T-helper 2 cell (primary cell): ENCODE data around the gene HDAC9.
"Not testable (repeated sequence)": the region's sequence is repeated elsewhere in the genome, so short reads cannot be mapped to it uniquely, and the experiment has no call there.

Experiments used
- DNase-seq, 5 experiments: peaks; one replicate each; pipeline versions ENCODE4 v3.0.0 to v3.0.0-alpha.2; 2012 to 2022

Gene HDAC9

DNA sequence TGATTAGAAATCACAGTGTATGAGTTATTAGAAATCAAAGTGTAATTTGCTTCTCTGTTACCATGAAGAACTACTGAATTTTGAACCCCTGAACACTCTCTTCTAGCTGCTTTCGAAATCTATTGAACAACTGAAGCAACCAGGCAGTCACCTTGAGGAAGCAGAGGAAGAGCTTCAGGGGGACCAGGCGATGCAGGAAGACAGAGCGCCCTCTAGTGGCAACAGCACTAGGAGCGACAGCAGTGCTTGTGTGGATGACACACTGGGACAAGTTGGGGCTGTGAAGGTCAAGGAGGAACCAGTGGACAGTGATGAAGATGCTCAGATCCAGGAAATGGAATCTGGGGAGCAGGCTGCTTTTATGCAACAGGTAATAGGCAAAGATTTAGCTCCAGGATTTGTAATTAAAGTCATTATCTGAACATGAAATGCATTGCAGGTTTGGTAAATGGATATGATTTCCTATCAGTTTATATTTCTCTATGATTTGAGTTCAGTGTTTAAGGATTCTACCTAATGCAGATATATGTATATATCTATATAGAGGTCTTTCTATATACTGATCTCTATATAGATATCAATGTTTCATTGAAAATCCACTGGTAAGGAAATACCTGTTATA lies 170.7 kb downstream of the HDAC9 start:
- peak; percentile 16 to 65 (median 18) for DNase-seq

DNA sequence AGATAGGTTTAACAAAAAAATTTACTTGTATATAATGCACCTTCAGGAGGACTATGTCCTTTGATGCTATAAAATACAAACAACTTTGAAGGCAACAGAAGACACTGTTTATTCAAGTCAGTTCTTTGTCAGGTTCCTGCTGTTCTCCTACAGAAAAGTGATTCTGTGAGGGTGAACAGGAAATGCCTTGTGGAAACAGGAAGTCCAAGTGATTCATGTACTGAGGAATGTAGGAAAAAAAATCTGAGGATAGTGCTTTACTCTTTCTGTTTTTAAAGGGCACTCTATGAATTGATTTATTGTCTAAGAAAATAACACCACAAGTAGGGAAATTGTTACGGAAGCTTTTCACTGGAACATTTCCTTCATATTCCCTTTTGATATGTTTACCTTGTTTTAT lies 171.9 kb downstream of the HDAC9 start:
- DNase-seq: no peak

DNA sequence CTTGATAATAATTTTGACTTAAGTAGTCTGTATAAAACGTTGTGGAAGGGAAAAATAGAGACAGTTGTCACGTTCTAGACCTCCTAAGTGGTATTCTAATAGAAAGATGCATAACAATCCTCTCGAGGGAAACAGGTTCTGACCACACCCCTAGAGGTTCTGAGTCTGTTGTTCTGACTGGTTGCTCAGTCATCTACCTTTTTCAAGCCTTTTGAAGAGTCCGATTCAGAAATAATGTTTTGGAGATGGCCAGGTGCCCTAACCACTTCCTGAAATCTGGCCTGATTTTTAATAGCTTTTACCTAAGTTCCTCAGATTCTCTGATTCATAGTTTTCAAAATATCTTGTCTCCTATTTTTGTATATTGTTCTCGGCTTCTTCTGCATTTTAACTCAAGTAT lies 175.6 kb downstream of the HDAC9 start:
- DNase-seq: no peak

DNA sequence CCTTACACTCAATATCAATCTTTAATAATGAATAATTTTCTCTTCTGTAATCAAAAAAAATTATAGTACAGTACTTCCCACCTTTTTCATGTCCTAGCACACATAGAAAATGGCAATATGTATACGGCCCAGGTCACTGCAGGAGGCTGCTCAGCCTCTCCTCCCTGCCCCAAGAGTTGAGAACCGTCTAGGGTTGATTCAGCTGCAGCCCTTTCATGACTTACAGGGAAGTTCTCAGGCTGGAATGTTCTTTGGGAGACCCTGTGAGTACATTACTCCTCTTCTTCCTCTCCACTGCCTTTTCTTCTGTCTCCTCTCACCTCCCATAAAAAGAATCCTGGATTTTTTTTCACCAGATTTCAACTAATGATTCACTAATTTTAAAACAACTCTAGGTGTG lies 180.0 kb downstream of the HDAC9 start:
- DNase-seq: no peak

DNA sequence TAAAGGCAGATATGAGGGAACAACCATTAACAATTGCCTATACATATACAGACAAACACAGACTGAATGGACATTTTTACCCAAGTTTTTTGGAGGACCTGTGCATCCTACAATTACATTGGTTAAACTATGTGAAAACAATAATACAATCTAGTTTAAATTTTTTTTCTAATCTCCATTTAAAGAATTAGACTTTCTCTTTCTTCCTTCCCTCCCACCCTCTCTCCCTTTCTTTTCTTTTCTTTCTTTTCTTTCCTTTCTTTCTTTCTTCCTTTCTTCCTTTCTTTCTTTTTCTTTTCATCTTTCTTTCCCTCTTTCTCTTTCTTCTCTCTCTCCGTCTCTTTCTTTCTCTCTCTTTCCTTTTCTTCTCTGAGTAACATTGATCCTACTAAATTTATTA lies 183.7 kb downstream of the HDAC9 start:
- no peak for DNase-seq

DNA sequence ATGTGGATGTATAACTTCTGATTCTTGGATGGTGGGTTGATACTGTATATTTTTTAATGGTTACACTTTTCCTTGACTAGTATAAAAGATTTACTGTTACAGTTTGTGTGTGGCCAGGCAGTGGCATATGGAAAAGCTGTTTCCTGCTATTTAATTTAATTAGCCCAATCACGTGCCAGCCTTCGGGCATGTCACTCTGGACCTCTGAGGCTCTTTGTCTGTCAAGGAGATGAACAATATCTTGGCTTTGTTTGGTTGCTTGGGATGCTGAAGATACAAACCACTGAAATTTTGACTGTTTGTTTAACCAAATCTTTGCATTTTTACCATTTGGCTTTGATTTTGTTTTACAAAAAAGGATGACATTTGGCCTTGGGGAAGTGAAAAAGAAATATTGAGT lies 185.0 kb downstream of the HDAC9 start:
- no peak for DNase-seq

DNA sequence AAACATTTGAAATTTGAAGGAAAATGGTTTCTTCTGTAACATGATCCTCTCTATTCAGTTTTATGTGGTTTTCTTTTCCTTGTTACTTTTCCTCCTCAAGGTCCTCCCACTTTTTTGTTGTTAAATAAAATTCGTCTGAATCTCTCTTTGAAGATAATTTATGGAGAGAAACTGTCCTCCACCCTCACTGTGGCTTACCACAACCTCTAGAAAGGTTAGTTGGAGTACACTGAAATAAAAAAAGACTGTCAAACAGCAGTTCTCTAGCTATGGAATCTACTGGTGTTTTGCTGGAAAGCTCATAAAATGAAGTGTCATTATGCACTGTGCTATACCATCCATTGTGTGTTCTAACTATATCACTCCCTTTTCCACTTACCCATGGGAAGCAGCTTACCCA lies 189.4 kb downstream of the HDAC9 start:
- no peak for DNase-seq

DNA sequence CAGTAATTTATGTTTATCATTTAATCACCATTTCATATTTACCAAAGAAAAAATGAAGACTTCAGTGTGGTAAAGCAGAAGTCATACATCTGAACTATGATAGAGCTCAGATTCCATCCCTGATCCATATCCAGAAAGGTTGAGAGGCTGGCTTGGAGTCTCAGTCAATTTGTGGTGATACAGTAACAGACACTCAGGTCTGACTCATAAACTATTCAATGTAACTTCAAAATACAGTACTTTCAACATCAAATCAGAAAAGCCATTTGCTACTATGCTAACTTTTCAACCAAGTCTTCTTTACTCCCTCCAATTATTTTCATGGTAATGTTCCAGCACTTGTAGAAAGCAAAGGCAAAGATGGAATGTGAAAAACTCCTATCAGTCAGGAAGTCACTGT lies 190.4 kb downstream of the HDAC9 start:
- no peak for DNase-seq

DNA sequence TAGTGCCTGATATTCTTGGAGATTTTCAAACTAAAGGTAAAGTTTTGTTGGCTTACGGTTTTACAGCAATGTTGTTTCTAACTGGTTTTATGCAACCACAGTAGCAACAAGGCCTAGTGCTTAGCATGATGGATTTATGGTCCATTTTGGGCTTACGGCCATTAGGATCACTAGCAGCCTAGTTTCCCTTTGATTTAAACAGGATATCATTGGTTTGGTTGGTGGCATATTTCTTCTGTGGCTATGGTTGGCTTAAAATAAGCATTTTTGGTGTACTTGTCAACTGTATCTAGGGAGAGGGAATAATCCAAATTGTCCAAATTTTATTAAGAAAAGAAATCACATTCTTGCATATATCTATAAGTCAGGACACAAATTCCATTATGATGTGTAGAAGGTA lies 194.0 kb downstream of the HDAC9 start:
- DNase-seq: no peak

DNA sequence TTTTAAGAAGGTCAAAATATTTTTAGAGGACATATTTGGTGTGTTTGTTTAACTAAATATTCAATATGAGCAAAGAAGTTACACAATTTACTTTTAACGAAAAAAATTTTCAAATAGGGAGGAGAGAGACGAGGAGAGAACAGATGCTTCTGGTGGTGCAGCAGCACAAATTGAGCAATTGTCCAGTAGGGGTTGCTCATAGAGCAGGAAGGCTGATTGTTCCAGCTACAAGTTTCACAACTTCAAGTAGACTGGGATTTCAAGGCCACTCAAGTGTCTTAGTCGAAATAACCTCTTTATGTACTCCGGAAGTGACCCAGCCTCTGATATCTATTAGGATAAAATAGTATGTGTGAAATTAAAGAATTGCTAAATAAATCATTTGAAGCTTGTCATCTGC lies 197.9 kb downstream of the HDAC9 start:
- DNase-seq: no peak

DNA sequence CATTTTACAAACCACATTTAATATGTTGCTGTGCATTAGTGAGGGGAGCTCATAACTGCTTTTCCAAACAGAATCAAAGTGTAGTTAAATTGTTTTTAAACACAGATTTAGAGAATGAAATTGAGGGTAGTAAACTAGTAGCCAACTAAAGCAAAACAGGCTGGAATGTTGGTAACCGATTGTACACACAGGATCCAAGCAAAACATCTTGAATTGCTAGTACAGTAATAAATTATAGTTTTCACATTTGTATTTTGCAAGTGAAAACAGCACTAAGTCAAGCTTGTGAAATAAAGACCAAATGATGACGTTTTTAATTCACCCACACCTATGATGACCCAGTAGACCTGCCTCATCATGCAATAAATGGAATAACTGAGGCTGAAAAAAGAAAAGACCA lies 198.3 kb downstream of the HDAC9 start:
- no peak for DNase-seq

DNA sequence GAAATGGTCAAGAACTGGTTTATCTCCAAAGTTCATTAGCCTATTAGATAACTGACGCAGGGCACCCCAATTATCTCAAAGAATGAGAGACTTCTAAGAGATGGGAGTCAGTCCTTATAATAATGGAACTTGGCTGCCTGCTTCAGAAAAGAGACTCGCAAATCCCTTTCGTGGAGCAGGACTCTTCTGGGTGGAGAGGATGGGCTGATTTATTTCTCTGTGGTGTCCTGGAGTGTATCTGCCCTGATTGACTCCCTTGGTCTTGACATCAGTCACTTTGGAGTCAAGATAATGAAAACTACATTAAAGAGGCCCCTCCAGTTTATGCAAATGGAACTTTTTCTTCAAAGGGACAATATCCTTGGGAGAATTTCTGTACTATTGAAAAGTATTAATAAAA lies 198.9 kb downstream of the HDAC9 start:
- no peak for DNase-seq

DNA sequence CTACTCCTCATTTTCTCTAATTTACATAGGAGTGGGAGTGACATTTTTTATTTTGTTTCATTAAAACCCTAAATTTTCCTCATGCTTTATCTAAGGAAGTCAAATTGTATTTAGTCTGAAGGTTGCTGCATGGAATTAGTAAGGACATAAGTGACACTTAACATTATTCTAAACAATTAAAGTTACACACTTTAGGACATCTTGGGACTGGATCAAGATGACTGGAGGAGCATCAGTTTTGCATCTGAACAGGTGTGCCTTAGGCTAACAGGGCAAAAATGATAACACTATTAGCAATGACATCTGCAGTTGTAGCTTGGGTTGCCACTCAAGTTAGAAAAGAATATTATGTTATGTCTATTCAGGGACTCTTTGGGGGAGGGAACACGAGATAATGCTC lies 199.4 kb downstream of the HDAC9 start:
- no peak for DNase-seq

DNA sequence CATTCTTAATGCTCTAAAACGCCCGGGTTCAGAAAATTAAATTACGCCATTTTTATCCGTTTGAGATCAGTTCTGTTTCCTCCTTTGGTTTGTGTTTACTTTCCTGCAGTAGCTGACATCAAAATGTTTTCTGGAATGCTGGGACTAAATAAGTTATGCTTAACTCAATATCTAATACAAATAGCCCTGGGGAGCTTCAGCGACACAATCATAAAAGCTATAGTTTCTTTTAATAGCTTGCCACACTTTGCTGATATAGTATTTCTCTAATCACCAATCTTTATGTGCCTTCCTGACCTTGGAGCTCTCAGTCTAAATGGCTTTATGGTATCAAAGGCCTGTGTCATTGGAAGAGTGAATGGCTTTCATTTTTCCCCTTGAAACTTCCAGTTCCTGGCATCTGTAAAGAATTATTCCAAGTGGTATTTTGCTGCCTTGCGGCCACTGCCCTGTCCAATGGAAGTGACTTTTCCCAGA lies 202.7 kb downstream of the HDAC9 start:
- no peak for DNase-seq

DNA sequence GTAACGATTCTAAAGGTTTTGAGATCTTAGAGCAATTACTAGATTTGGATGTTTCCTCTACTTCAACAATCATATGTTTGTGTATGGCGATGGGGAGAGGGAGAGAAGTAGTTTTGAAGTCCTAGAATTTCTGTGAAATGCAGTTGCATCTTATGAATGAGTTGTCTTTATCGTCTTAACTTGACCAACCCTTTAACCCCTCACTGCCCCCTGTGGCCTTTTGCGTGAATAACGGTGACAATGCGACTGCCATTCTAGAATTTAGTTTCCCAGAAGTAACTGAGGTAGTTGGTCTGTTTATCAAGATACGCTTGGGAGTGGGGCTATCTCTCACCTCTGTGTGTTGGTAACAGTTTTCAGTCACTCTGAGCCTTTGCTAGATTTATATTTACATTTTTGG lies 204.6 kb downstream of the HDAC9 start:
- DNase-seq: no peak

DNA sequence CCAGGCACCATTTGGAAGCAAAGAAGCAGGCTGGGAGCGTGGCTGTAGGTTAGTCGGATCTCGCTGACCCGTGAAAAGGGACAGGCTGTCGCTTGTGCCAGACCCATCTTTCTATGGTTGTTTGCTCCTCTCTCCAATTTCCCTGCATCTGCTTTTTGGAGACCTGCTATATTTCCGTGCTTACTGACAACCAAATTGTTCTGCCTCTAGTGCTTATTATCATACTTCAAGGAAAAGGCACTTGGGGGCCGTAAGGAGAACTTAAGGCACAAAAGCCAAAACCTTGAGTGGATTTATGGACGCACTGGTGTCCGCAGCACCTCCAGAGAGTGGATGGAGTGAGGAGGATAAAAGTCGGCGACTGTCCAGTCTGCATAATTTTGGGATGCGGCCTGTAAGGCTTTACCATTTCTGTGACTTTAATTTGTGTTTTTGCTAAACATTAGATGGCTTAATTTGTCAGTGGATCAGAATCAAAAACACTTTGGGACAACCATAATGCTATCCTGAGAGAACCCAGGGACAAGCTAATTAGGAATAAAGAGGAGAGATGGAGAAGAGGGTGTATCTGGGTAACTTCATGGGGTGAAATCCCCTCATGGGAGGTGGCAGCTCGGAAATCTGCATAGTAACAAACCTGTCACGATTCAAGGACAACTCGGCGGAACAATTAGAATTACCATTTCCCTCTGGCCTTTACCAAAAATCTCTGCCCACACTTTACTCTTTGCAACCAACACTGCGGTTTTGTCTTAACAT lies 206.7 kb downstream of the HDAC9 start:
- no peak for DNase-seq

DNA sequence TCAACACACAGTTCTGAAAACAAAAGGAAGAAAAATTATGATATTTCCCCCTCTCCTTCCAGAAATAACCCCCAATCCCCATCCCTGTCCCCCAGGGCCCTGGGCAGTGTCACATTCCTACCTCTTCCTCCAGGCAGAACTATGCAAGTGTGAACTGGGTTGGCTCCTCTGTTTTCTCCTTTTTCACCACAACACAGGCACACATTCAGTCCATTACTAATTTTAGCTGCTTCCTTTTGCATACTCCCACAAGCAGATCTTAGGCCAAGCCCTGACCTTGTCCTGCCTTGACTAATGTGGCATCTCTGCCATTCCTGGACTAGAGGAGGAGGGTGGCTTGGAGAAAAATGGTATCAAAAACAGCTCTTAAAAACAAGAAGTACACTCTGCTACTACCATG lies 208.1 kb downstream of the HDAC9 start:
- DNase-seq: no peak

DNA sequence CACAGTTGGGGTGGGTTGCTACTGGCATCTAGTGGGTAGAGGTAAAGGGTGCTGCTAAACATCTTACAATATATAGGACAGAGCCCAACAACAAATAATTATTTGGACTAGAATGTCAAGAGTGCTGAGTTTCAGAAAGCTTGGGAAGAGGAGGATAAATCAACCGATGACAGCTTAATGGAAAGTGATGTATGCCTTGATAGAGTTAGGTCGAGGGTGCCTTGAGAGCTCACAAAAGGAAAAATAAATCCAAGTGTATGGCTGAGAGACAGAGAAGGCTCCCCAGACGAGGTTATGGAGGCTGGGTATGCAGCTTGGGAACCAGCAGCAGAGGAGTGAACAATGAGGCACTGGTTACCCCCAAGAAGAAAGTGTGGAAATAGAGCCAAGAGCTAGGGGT lies 211.1 kb downstream of the HDAC9 start:
- no peak for DNase-seq

DNA sequence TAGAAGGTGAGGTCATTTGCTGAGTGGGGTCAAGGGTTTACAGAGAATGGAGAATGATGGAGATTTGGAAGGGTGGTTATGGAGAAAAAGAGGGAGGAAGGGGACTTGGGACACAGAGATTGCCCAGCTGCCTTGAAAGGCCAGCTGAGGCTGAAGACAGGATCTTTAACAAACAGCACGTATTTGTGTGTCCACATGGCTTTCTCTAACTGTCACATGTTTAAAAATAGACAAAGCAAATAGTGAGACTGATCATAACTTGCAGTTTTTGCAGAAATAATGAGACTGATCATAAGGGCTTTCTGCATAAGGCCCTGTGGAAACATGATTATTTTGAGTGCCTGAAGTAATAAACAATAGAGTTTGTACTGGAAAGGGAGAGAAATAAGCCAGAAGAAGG lies 212.7 kb downstream of the HDAC9 start:
- DNase-seq: no peak

DNA sequence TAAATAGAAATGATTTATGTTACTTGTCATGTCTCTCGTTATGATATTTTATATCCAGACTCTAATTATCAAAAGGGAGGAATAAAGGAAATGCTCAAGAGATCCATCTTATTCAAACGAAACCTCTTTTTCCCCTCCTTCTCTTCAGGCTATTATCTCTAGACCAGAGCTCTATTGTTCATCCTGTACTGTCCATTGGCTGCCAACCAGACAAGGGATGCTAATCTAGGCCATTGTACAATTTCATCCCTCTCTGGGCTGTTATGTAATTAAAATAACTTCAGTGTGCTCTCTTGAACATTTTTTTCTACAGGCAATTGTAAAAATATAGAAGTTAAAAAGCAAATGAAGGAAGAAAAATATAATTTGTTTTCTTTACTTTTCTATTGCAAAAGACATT lies 220.4 kb downstream of the HDAC9 start:
- no peak for DNase-seq

DNA sequence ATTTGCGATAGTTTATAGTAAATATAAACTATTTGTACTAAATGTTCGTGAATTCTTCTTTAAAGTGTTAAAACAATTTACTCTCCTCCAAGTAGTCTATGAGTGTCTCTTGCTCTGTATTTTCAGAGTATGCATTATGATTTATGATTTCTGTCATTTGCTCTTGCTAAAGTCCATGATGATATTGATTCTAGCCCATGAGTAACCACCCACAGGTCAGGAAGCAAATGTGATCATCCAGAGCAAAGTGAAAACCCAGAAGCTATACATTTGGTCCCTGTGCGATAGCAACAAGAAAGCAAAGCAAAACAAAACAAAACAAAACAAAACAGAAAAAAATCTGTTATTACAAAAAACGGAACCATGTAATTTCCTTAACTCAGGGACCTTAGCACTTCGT lies 225.9 kb downstream of the HDAC9 start:
- no peak for DNase-seq

DNA sequence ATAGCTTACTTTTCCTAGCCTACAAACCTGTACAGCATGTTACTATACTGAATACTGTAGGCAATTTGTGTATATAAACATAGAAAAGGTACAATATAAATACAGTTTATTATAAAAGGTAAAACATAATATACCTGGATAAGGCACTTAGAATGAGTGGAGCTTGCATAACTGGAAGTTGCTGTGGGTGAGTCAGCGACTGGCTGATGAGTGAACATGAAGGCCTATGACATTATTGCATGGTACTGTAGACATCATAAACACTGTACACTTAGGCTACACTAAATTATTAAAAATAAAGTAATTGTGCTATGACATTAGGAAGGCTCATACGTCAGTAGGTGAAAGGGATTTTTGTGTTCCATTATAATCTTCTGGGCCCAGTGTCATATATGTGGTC lies 228.8 kb downstream of the HDAC9 start:
- DNase-seq: no peak

DNA sequence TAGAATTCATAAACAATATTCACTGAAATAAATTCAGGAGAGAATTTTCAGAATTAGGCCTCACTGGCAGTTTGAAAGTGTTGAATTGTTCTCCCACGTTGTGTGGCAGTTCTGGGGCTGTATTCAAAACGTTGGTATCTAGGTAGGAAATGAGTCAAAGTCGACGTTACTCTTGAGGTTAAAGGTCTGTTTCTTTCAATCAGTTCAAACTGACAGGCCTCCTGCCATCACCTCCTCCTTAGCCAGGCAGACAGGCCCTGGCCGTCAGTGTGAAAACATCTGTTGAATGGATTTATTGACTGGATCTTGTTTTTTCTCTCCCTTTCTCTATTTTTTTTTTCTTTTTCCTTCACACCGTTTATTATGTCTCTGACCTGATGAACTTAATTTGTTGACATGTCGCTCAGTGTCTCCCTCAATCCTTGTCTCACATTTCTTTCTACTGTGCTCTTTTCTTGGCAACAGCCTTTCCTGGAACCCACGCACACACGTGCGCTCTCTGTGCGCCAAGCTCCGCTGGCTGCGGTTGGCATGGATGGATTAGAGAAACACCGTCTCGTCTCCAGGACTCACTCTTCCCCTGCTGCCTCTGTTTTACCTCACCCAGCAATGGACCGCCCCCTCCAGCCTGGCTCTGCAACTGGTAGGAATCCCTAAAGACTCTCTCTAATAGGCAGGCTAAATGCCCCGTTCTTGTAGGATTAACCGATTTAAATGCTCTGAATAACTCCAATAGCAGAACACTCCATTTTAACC lies 231.7 kb downstream of the HDAC9 start:
- no peak for DNase-seq

DNA sequence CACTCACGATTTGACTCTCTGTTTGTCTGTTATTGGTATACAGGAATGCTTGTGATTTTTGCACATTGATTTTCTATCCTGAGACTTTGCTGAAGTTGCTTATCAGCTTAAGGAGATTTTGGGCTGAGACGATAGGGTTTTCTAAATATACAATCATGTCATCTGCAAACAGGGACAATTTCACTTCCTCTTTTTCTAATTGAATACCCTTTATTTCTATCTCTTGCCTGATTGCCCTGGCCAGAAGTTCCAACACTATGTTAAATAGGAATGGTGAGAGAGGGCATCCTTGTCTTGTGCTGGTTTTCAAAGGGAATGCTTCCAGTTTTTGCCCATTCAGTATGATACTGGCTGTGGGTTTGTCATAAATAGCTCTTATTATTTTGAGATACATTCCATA lies 240.5 kb downstream of the HDAC9 start:
- not testable (repeated sequence) for DNase-seq
